Neural cell (in vitro differentiated cells): ENCODE results near the gene PRKCE. TPM values are rescaled to one million over a fixed set of nuclear protein-coding genes. Genes with fewer than 3 reads are reported as not detected.

Source experiments
- H2AFZ ChIP-seq: fragments of 200-600, 300-800 bp; sonication (generic), shearing (Covaris generic); 2 replicates; pipeline ENCODE4 v1.6.0; 2014; ENCODE audit warnings: low read depth, mild to moderate bottlenecking, antibody characterized with exemption, low read length, moderate library complexity
- H3F3A ChIP-seq: fragments of 200-600 bp; shearing (Covaris generic); 2 replicates; pipeline ENCODE4 v1.6.1; 2016; ENCODE audit warnings: mild to moderate bottlenecking, moderate library complexity, mixed read lengths, antibody characterized with exemption, low read length; ENCODE audit not compliant: insufficient read depth, poor library complexity, severe bottlenecking
- H3K27ac ChIP-seq: fragments of 200-600, 300-800 bp; sonication (generic), shearing (Covaris generic); 2 replicates; pipeline ENCODE4 v1.5.1; 2014; ENCODE audit warnings: mild to moderate bottlenecking, low read length, moderate library complexity
- H3K27me3 ChIP-seq: fragments of 300-800, 200-600 bp; sonication (generic), shearing (Covaris generic); 2 replicates; pipeline ENCODE4 v1.6.0; 2014; ENCODE audit warnings: mild to moderate bottlenecking, low read depth, low read length, moderate library complexity; ENCODE audit not compliant: insufficient read depth
- H3K36me3 ChIP-seq: fragments of 300-800, 200-600 bp; sonication (generic), shearing (Covaris generic); 2 replicates; pipeline ENCODE4 v1.5.1; 2014; ENCODE audit warnings: mild to moderate bottlenecking, antibody characterized with exemption, low read length, moderate library complexity; ENCODE audit not compliant: insufficient read depth
- H3K4me2 ChIP-seq: fragments of 300-800, 200-600 bp; sonication (generic), shearing (Covaris generic); 2 replicates; pipeline ENCODE4 v1.6.0; 2014; ENCODE audit warnings: mild to moderate bottlenecking, low read length
- H3K4me3 ChIP-seq: fragments of 300-800, 200-600 bp; sonication (generic), shearing (Covaris generic); 2 replicates; pipeline ENCODE4 v1.5.1; 2014; ENCODE audit warnings: mild to moderate bottlenecking, low read length, moderate library complexity
- H3K79me2 ChIP-seq: fragments of 200-600 bp; shearing (Covaris generic); replicated peaks from 2 replicates; pipeline ENCODE4 v1.6.0; 2014; ENCODE audit warnings: mild to moderate bottlenecking, low read length, moderate library complexity; ENCODE audit not compliant: insufficient read depth
- H3K9ac ChIP-seq: fragments of 300-800, 200-600 bp; sonication (generic), shearing (Covaris generic); 2 replicates; pipeline ENCODE4 v1.6.1; 2016; ENCODE audit warnings: mild to moderate bottlenecking, low read length, mixed read lengths
- H3K9me2 ChIP-seq: fragments of 200-600 bp; shearing (Covaris generic); 2 replicates; pipeline ENCODE4 v1.6.1; 2016; ENCODE audit warnings: mild to moderate bottlenecking, low read length, mixed read lengths; ENCODE audit not compliant: insufficient read depth
- H3K9me3 ChIP-seq: fragments of 200-600, 300-800 bp; sonication (generic), shearing (Covaris generic); 2 replicates; pipeline ENCODE4 v1.6.1; 2016; ENCODE audit warnings: mild to moderate bottlenecking, mixed run types, low read length, moderate library complexity, mixed read lengths
- H4K20me1 ChIP-seq: fragments of 200-600 bp; shearing (Covaris generic); 2 replicates; pipeline ENCODE4 v1.6.1; 2016; ENCODE audit warnings: mild to moderate bottlenecking, mixed run types; ENCODE audit not compliant: insufficient read depth
- EP300 ChIP-seq: fragments of 450-650 bp; conservative IDR thresholded peaks from 2 replicates; pipeline ENCODE4 v1.6.1; 2014; ENCODE audit warnings: antibody characterized with exemption, mild to moderate bottlenecking, moderate library complexity; ENCODE audit not compliant: poor library complexity, severe bottlenecking
- EZH2 ChIP-seq: fragments of 200-600, 300-800 bp; shearing (Covaris generic), sonication (generic); IDR thresholded peaks from 2 replicates; pipeline ENCODE4 v1.6.1; 2014; ENCODE audit warnings: antibody characterized with exemption, low read length, borderline replicate concordance, mild to moderate bottlenecking; ENCODE audit not compliant: insufficient read depth, poor library complexity, severe bottlenecking
- MXI1 ChIP-seq: fragments of 450-650 bp; conservative IDR thresholded peaks from 2 replicates; pipeline ENCODE4 v1.6.1; 2014; ENCODE audit warnings: antibody characterized with exemption, mild to moderate bottlenecking; ENCODE audit not compliant: poor library complexity, severe bottlenecking
- POLR2AphosphoS5 ChIP-seq: IDR thresholded peaks from 2 replicates; pipeline ENCODE4 v1.6.1; 2012
- RAD21 ChIP-seq: fragments of 450-650 bp; conservative IDR thresholded peaks from 2 replicates; pipeline ENCODE4 v1.6.1; 2014; ENCODE audit warnings: antibody characterized with exemption, mild to moderate bottlenecking, moderate library complexity
- REST ChIP-seq: IDR thresholded peaks from 2 replicates; pipeline ENCODE4 v1.6.1; 2012; ENCODE audit warnings: borderline replicate concordance
- SMC3 ChIP-seq: fragments of 450-650 bp; conservative IDR thresholded peaks from 2 replicates; pipeline ENCODE4 v1.6.1; 2014; ENCODE audit warnings: antibody characterized with exemption, mild to moderate bottlenecking, moderate library complexity; ENCODE audit not compliant: poor library complexity
- TAF1 ChIP-seq: IDR thresholded peaks from 2 replicates; pipeline ENCODE4 v1.6.1; 2012; ENCODE audit warnings: low read depth
- polyA plus RNA-seq: library from polyadenylated mRNA; depleted of rRNA; stranded (reverse); fragments of >200 nt; gene quantifications from 2 replicates; pipeline ENCODE4 v1.2.3, GENCODE V29; 2014
- TF ChIP-seq, protein P1 (sequence below): fragments of 450-650 bp; IDR thresholded peaks from 2 replicates; pipeline ENCODE4 v1.5.1; 2014; ENCODE audit warnings: antibody characterized with exemption, mild to moderate bottlenecking, moderate library complexity; ENCODE audit not compliant: poor library complexity, severe bottlenecking

The PRKCE gene
- polyA plus RNA-seq, 1 donor from 2014 or later, result 5.4 TPM

GRCh38 chr2:46041434-46041833, 390.0 kb downstream of the PRKCE start:
- no peaks in the 10 kb centered on the region for H3K9me2 ChIP-seq
- no peaks in the 10 kb centered on the region for H3F3A ChIP-seq
- no peaks in the 10 kb centered on the region for H3K9me3 ChIP-seq
- TF ChIP-seq, protein P1, sequence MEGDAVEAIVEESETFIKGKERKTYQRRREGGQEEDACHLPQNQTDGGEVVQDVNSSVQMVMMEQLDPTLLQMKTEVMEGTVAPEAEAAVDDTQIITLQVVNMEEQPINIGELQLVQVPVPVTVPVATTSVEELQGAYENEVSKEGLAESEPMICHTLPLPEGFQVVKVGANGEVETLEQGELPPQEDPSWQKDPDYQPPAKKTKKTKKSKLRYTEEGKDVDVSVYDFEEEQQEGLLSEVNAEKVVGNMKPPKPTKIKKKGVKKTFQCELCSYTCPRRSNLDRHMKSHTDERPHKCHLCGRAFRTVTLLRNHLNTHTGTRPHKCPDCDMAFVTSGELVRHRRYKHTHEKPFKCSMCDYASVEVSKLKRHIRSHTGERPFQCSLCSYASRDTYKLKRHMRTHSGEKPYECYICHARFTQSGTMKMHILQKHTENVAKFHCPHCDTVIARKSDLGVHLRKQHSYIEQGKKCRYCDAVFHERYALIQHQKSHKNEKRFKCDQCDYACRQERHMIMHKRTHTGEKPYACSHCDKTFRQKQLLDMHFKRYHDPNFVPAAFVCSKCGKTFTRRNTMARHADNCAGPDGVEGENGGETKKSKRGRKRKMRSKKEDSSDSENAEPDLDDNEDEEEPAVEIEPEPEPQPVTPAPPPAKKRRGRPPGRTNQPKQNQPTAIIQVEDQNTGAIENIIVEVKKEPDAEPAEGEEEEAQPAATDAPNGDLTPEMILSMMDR, result no peak
- TF ChIP-seq REST (no peak), EZH2 (no peak), RAD21 (no peak), TAF1 (no peak), POLR2AphosphoS5 (no peak), SMC3 (no peak), EP300 (no peak), MXI1 (no peak)
- no peak overlapping the region for H2AFZ ChIP-seq
- H3K36me3 ChIP-seq, result no peaks in the 10 kb centered on the region
- H3K4me3 ChIP-seq, result no peak overlapping the region
- no peak overlapping the region for H3K27ac ChIP-seq
- no peaks in the 10 kb centered on the region for H3K27me3 ChIP-seq
- H3K9ac ChIP-seq, result no peak overlapping the region
- H4K20me1 ChIP-seq, result no peaks in the 10 kb centered on the region
- no peak overlapping the region for H3K4me2 ChIP-seq
- H3K79me2 ChIP-seq, result no peaks in the 10 kb centered on the region

GRCh38 chr2:46042207-46042637, 390.7 kb downstream of the PRKCE start:
- H3K27me3 ChIP-seq, result no peaks in the 10 kb centered on the region

More at GRCh38 chr2:46042207-46042637, 390.7 kb downstream of the PRKCE start:
- TF ChIP-seq RAD21, result no peak
- no peak for TF ChIP-seq SMC3
- TF ChIP-seq MXI1, result no peak
- TF ChIP-seq TAF1, result no peak
- TF ChIP-seq EZH2, result no peak
- no peak for TF ChIP-seq POLR2AphosphoS5
- no peak for TF ChIP-seq REST
- no peak for TF ChIP-seq EP300
- TF ChIP-seq, protein P1, result no peak
- no peak overlapping the region for H3K4me3 ChIP-seq
- H3F3A ChIP-seq, result no peaks in the 10 kb centered on the region
- no peak overlapping the region for H3K9ac ChIP-seq
- no peaks in the 10 kb centered on the region for H3K9me2 ChIP-seq
- no peaks in the 10 kb centered on the region for H3K36me3 ChIP-seq
- H4K20me1 ChIP-seq, result no peaks in the 10 kb centered on the region
- no peak overlapping the region for H3K27ac ChIP-seq
- no peaks in the 10 kb centered on the region for H3K79me2 ChIP-seq
- no peaks in the 10 kb centered on the region for H3K9me3 ChIP-seq
- no peak overlapping the region for H2AFZ ChIP-seq
- no peak overlapping the region for H3K4me2 ChIP-seq
